T47D (cell line): Measurements from ENCODE around the gene FRA10AC1.

Source experiments
- DNase-seq, 2 experiments: peaks; one replicate each; pipeline versions ENCODE4 v3.0.0 to v3.0.0-alpha.2; 2011 to 2012; ENCODE audit warnings: low read depth in 1 of 2, low spot score in 1 of 2
- JUND ChIP-seq: IDR thresholded peaks from 2 replicates; pipeline ENCODE4 v1.6.1; 2012; ENCODE audit warnings: low read depth
- in situ Hi-C: cut with HindIII; loops from 2 replicates; pipeline ENCODE4 v1.10.0; 2016; ENCODE audit warnings: low sequenced_read_pairs, low pct_unique_long_range_greater_than_20kb

FRA10AC1 gene, protein sequence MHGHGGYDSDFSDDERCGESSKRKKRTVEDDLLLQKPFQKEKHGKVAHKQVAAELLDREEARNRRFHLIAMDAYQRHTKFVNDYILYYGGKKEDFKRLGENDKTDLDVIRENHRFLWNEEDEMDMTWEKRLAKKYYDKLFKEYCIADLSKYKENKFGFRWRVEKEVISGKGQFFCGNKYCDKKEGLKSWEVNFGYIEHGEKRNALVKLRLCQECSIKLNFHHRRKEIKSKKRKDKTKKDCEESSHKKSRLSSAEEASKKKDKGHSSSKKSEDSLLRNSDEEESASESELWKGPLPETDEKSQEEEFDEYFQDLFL

GRCh38 chr10:93702210-93703001, at the start of gene FRA10AC1:
TSS of gene FRA10AC1 (minus strand) at chr10:93702592. CDS start at chr10:93700106, 2,486 bp downstream.
- no peak for TF ChIP-seq JUND
- DNase-seq: peak; percentile 74 to 97
- in situ Hi-C loops: no loop called here

- peak; percentile 36 to 74 for DNase-seq
- in situ Hi-C loops: no loop called here
- TF ChIP-seq JUND: no peak
Observed at GRCh38 chr10:93751832-93752231, 49.4 kb upstream of the FRA10AC1 start.

DNA sequence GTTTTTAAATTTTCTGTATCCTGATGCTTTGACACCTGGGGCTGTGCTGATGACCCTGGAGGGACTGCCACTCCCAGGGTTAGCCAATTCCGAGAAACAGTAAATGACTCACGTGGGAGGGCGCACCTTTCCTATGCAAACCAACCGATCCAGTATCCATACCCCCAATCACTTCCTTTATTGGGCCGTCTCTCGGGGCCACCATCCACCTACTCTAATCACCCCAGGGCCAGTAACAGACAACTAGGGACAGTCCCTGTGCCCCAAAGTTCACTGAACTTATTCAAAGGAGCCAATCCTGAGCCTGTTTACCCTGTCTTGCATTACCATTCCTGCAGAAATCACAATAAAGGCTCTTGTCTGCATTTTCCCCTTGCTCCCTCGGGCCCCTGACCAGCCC, 48.7 kb upstream of the FRA10AC1 start:
- no peak for TF ChIP-seq JUND
- in situ Hi-C loops: no loop called here
- DNase-seq: no peak

- peak; percentile 12; the same call in 1 of the 2 replicates for TF ChIP-seq JUND
- in situ Hi-C loops: no loop called here
- DNase-seq: peak in 1 of 2 experiments; percentile 74
Observed at GRCh38 chr10:93749218-93749799, 46.9 kb upstream of the FRA10AC1 start.

DNA sequence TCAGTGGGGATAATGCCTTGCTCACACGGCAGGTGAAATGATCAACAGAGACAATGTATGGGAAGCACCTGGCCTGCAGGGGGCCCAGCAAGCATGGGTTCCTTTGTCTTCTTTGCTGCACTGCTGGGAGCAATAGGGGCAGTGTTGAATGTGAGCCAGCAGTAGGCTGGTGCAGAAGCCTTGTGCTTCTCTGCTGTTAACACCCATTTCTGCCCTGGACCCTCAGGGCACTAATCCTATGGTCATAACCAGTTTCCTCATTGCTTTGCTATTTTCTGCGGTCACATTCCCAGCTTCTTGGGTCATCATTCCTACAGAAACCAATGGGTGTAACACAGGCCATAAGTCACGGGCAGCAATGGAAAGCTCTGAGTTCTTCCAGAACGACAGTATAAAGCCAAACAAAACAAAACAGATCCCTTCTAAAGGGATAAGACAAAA, 44.5 kb upstream of the FRA10AC1 start:
- in situ Hi-C loops: no loop called here
- peak; percentile 96 for TF ChIP-seq JUND
- DNase-seq: peak; percentile 71 to 99

GRCh38 chr10:93745408-93746065, 43.1 kb upstream of the FRA10AC1 start:
- no peak for TF ChIP-seq JUND
- peak in 1 of 2 experiments; percentile 81 for DNase-seq
- in situ Hi-C loops: no loop called here

- DNase-seq: no peak
- in situ Hi-C loops: no loop called here
- no peak for TF ChIP-seq JUND
Observed at GRCh38 chr10:93742633-93743349, 40.4 kb upstream of the FRA10AC1 start.

DNA sequence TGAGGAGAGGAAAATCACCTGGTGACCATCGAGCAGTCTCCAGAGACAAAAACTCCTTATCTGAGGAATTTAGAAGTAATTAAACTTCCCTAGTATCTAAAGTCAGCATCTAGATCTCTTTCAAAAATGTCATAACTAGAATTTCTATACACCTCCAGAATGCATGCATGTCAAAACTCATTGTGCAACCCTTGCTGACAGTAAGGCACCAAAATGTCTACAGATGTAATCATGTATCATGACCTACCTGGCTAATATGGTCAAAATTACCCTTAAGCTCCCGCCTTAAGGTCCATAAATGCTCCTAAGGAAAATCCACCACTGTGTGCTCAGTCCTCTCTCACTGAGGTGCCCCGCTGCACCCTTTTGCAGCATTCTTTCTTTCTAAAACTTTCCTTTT, 39.0 kb upstream of the FRA10AC1 start:
- TF ChIP-seq JUND: peak; percentile 56; the same call in 1 of the 2 replicates
- peak in 1 of 2 experiments; percentile 58 for DNase-seq
- in situ Hi-C loops: no loop called here

DNA sequence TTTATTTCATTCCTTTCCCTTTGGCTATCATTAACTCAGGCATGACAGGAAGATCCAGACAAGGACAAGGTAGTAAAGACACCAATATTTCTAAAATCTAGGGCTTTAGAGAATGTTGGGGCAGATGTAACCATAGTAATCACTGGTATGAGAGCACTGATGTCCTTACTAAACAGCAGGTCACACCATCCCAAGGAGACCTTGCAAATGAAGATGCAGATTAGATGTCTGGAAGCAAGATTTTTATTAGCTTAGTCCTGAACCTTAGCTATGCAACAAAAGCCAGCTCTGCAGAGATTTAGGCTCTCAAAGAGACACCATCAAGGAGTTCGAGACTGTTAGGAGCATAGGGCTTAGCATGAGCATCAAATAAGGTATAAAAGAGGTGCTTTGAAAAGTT, 23.6 kb upstream of the FRA10AC1 start:
- in situ Hi-C loops: no loop called here
- DNase-seq: no peak
- no peak for TF ChIP-seq JUND

GRCh38 chr10:93723153-93723552, 20.8 kb upstream of the FRA10AC1 start:
- TF ChIP-seq JUND: no peak
- DNase-seq: no peak
- in situ Hi-C loops: no loop called here

DNA sequence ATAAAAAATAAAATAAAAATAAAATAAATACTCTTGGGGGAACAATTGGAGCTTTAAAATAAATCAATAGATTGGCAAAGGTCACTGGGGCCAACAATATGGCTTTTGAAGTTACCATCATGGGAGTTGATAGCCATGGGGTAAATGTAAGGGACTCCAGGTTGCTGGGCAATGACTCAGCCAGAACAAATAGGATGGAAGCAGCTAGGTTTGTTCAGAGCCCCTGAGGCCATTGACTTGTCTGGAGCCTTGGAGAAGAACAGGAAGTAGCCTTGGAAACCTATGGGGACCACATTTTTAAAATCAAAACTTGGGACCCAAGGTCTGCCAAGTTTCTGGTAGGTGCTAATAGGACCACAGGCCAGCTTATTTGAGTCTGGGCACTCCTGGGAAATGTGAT, 20.2 kb upstream of the FRA10AC1 start:
- DNase-seq: peak; percentile 29 to 74
- no peak; the same call in 1 of the 2 replicates for TF ChIP-seq JUND
- in situ Hi-C loops: no loop called here

DNA sequence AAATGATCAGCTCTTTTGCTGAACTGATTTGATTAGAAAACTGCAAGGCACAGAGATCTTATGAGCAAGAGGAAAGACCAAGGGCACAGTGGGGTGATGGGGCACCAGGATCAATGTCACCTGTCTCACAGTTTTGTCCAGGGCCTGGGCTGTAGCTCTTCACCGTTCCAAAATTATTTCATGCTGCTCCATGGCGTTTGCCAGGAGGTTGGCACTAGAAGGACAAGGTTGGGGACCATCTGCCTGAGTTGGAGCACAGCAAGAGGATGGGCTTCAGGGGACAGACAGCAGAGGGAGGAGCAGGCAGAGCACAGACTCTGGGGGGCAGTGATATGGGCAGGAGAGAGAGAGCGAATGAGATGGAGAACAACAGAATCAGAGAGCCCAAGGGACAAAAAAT, 17.5 kb upstream of the FRA10AC1 start:
- no peak for TF ChIP-seq JUND
- in situ Hi-C loops: no loop called here
- DNase-seq: no peak
